IMR-90 (cell line): ENCODE data around the gene PDE8B. TPM values are rescaled to one million over a fixed set of nuclear protein-coding genes. Genes with fewer than 3 reads are reported as not detected.

Source experiments
- ATAC-seq: fragments of 200-7000 bp; cut with Tn5 transposase; 2 replicates; pipeline ENCODE4 v1.9.1; 2020; ENCODE audit warnings: low read depth, mild to moderate bottlenecking, moderate library complexity
- BruUV-seq: library from RNA; stranded (reverse); fragments of 400-500 nt; replicated peaks from 2 replicates; lab custom pipeline; 2021; lab: Mats Ljungman, UMichigan
- CTCF ChIA-PET: fragments of 300-600 bp; formaldehyde crosslinking; extraction: SDS; loops from one replicate; lab custom pipeline; 2021; ENCODE audit warnings: antibody characterized with exemption; lab: Yijun Ruan, JAX
- POLR2A ChIA-PET: fragments of 300-600 bp; sonication (Branson Sonifier 250); formaldehyde crosslinking; loops from one replicate; lab custom pipeline; 2022; ENCODE audit warnings: antibody characterized with exemption; ENCODE audit not compliant: unreplicated experiment; lab: Charles Lee
- DNase-seq: peaks from one replicate; pipeline ENCODE4 v3.0.0; 2013
- H2AFZ ChIP-seq: replicated peaks from 2 replicates; pipeline ENCODE3; 2013; ENCODE audit warnings: low read length, mild to moderate bottlenecking; ENCODE audit not compliant: poor library complexity
- H2AK5ac ChIP-seq: 2 replicates; pipeline ENCODE4 v1.6.1; 2013; ENCODE audit warnings: low read depth, low read length, inconsistent platforms
- H2AK9ac ChIP-seq: replicated peaks from 2 replicates; pipeline ENCODE3; 2013; ENCODE audit warnings: mild to moderate bottlenecking, low read depth, low read length, moderate library complexity; ENCODE audit not compliant: poor library complexity
- H2BK120ac ChIP-seq: 2 replicates; pipeline ENCODE4 v1.6.1; 2013; ENCODE audit warnings: low read depth, low read length, inconsistent platforms
- H2BK15ac ChIP-seq: 3 replicates; pipeline ENCODE4 v1.6.1; 2013; ENCODE audit warnings: low read depth, low read length, inconsistent platforms
- H2BK20ac ChIP-seq: 2 replicates; pipeline ENCODE4 v1.6.1; 2013; ENCODE audit warnings: low read depth, mild to moderate bottlenecking, inconsistent platforms, low read length, moderate library complexity
- H2BK5ac ChIP-seq: 2 replicates; pipeline ENCODE4 v1.6.1; 2013; ENCODE audit warnings: mild to moderate bottlenecking, low read depth, low read length, inconsistent platforms; ENCODE audit not compliant: poor library complexity, severe bottlenecking
- H3K14ac ChIP-seq: replicated peaks from 2 replicates; pipeline ENCODE4 v1.6.1; 2013; ENCODE audit warnings: low read depth, low read length, inconsistent platforms
- H3K18ac ChIP-seq: 2 replicates; pipeline ENCODE4 v1.6.1; 2013; ENCODE audit warnings: low read depth, low read length, control low read depth
- H3K23ac ChIP-seq: 2 replicates; pipeline ENCODE4 v1.6.1; 2013; ENCODE audit warnings: low read depth, low read length, inconsistent platforms
- H3K27ac ChIP-seq: 2 replicates; pipeline ENCODE4 v1.5.1; 2013; ENCODE audit warnings: mild to moderate bottlenecking, control low read depth, low read length; ENCODE audit not compliant: insufficient read depth
- H3K27me3 ChIP-seq: 2 replicates; pipeline ENCODE4 v1.6.1; 2013; ENCODE audit warnings: low read length; ENCODE audit not compliant: control insufficient read depth, insufficient read depth
- H3K36me3 ChIP-seq: 2 replicates; pipeline ENCODE4 v1.6.1; 2013; ENCODE audit warnings: low read length, mixed read lengths; ENCODE audit not compliant: control insufficient read depth, insufficient read depth
- H3K4ac ChIP-seq: 2 replicates; pipeline ENCODE4 v1.6.1; 2013; ENCODE audit warnings: low read depth, low read length, inconsistent platforms
- H3K4me1 ChIP-seq: 2 replicates; pipeline ENCODE4 v1.6.1; 2013; ENCODE audit warnings: low read length, mixed read lengths; ENCODE audit not compliant: control insufficient read depth, insufficient read depth
- H3K4me2 ChIP-seq: 2 replicates; pipeline ENCODE4 v1.6.1; 2013; ENCODE audit warnings: low read depth, mild to moderate bottlenecking, control low read depth, low read length, moderate library complexity
- H3K4me3 ChIP-seq: 2 replicates; pipeline ENCODE4 v1.5.1; 2013; ENCODE audit warnings: low read depth, mild to moderate bottlenecking, control low read depth, low read length, moderate library complexity; ENCODE audit not compliant: insufficient read depth
- H3K56ac ChIP-seq: 2 replicates; pipeline ENCODE4 v1.6.1; 2013; ENCODE audit warnings: low read length, inconsistent platforms; ENCODE audit not compliant: insufficient read depth; ENCODE audit errors: extremely low read depth
- H3K79me1 ChIP-seq, 2 experiments: 2 replicates each; pipeline ENCODE4 v1.6.1; 2013; ENCODE audit warnings: low read length in 2 of 2, inconsistent platforms in 1 of 2, low read depth in 1 of 2
- H3K9ac ChIP-seq: 2 replicates; pipeline ENCODE4 v1.6.1; 2013; ENCODE audit warnings: low read depth, low read length, control low read depth
- H3K9me1 ChIP-seq: 2 replicates; pipeline ENCODE4 v1.6.1; 2013; ENCODE audit warnings: low read length, inconsistent platforms; ENCODE audit not compliant: insufficient read depth
- H3K9me3 ChIP-seq: 2 replicates; pipeline ENCODE4 v1.6.1; 2013; ENCODE audit warnings: low read length; ENCODE audit not compliant: control insufficient read depth, insufficient read depth
- H4K20me1 ChIP-seq: 2 replicates; pipeline ENCODE4 v1.6.1; 2013; ENCODE audit warnings: low read length, inconsistent platforms; ENCODE audit not compliant: insufficient read depth
- H4K5ac ChIP-seq: 2 replicates; pipeline ENCODE4 v1.6.1; 2013; ENCODE audit warnings: mild to moderate bottlenecking, low read depth, low read length, control low read depth
- H4K8ac ChIP-seq, 2 experiments: 2 replicates each; pipeline ENCODE4 v1.6.1; 2013; ENCODE audit warnings: low read depth in 2 of 2, low read length in 2 of 2, control low read depth in 1 of 2, inconsistent platforms in 1 of 2
- H4K91ac ChIP-seq: 2 replicates; pipeline ENCODE4 v1.6.1; 2013; ENCODE audit warnings: low read depth, low read length, inconsistent platforms; ENCODE audit not compliant: insufficient read depth
- CEBPB ChIP-seq: IDR thresholded peaks from 2 replicates; pipeline ENCODE4 v1.6.1; 2012; ENCODE audit warnings: low read depth, low read length, improper control_type of control experiment
- ELK1 ChIP-seq: fragments of 150-350 bp; IDR thresholded peaks from 2 replicates; pipeline ENCODE4 v1.6.1; 2016; ENCODE audit warnings: low read depth, mild to moderate bottlenecking, low read length, moderate library complexity, borderline replicate concordance
- POLR2A ChIP-seq: IDR thresholded peaks from 2 replicates; pipeline ENCODE4 v1.6.1; 2012; ENCODE audit warnings: mild to moderate bottlenecking, low read depth, low read length
- RCOR1 ChIP-seq: IDR thresholded peaks from 2 replicates; pipeline ENCODE4 v1.6.1; 2012; ENCODE audit warnings: mild to moderate bottlenecking, low read length, improper control_type of control experiment; ENCODE audit not compliant: insufficient replicate concordance
- WGBS, 2 experiments: methylation state at CpG; one replicate each; pipeline versions ENCODE4 v1.1.5 to v1.1.7; 2013; ENCODE audit warnings: missing lambda C conversion rate in 2 of 2; ENCODE audit not compliant: insufficient read length in 1 of 2; ENCODE audit errors: extremely low coverage in 2 of 2; 5-methylcytosine and 5-hydroxymethylcytosine counted together
- dilution Hi-C: fragments of 300-500 bp; cut with HindIII; formaldehyde crosslinking; loops from one replicate; pipeline ENCODE4 v1.14.3; 2018; ENCODE audit warnings: low sequenced_read_pairs; ENCODE audit not compliant: unreplicated experiment
- in situ Hi-C: fragments of 300-500 bp; cut with MboI; formaldehyde crosslinking; loops from 3 replicates; pipeline ENCODE4 v1.14.3; 2019; ENCODE audit warnings: low sequenced_read_pairs, inconsistent platforms, mixed read lengths
- intact Hi-C: fragments of 100-400 bp; cut with micrococcal nuclease; formaldehyde crosslinking; loops from 2 replicates; pipeline ENCODE4 v1.10.0; 2022
- polyA plus RNA-seq, 3 experiments: library from polyadenylated mRNA; depleted of rRNA; stranded (reverse); fragments of >200 nt; gene quantifications; 2 replicates each; pipeline ENCODE4 v1.2.3, GENCODE V29; 2012; ENCODE audit warnings: low replicate concordance in 1 of 3
- total RNA-seq: library from RNA; depleted of rRNA; stranded (reverse); fragments of >200 nt; gene quantifications from 2 replicates; pipeline ENCODE4 v1.2.3, GENCODE V29; 2012

Gene PDE8B
- total and polyA plus RNA-seq, 2 of the 4 experiments (the other 2 are of a cell fraction): under 0.01 to 0.03 TPM

GRCh38 chr5:77192441-77193050, 17.9 kb upstream of the PDE8B start:
- H3K9me1 ChIP-seq: no peaks in the 10 kb centered on the region
- intact Hi-C loops: no loop called here
- DNase-seq: no peak
- ATAC-seq: no peak
- peaks cover 19% of the 10 kb centered on the region for H3K27me3 ChIP-seq
- H4K8ac ChIP-seq: no peak overlapping the region
- no peaks in the 10 kb centered on the region for H4K20me1 ChIP-seq
- no peak overlapping the region for H3K56ac ChIP-seq
- no peak overlapping the region for H2AK5ac ChIP-seq
- no peak overlapping the region for H3K4ac ChIP-seq
- no peak overlapping the region for H2BK5ac ChIP-seq
- dilution Hi-C loops: no loop called here
- H2BK20ac ChIP-seq: no peak overlapping the region
- no peak overlapping the region for H3K27ac ChIP-seq
- CTCF ChIA-PET: no interaction called here
- H3K9ac ChIP-seq: no peak overlapping the region
- TF ChIP-seq POLR2A: no peak
- TF ChIP-seq RCOR1: no peak
- no peak for TF ChIP-seq ELK1
- no peak for TF ChIP-seq CEBPB
- no peak overlapping the region for H3K4me2 ChIP-seq
- H4K91ac ChIP-seq: no peak overlapping the region
- H3K4me1 ChIP-seq: no peaks in the 10 kb centered on the region
- no peak overlapping the region for H3K4me3 ChIP-seq
- H2AFZ ChIP-seq: no peak overlapping the region
- no peaks in the 10 kb centered on the region for H3K36me3 ChIP-seq
- H3K9me3 ChIP-seq: no peaks in the 10 kb centered on the region
- H3K14ac ChIP-seq: no peak overlapping the region
- in situ Hi-C loops: no loop called here
- POLR2A ChIA-PET: no interaction called here
- no peak overlapping the region for H4K5ac ChIP-seq
- no peak overlapping the region for H3K18ac ChIP-seq
- H2BK15ac ChIP-seq: no peak overlapping the region
- no peak overlapping the region for H2BK120ac ChIP-seq
- no CpG with 5 or more reads among the region's 2 CpGs for WGBS, 2 experiments
- no TSS peak for BruUV-seq
- no peaks in the 10 kb centered on the region for H3K79me1 ChIP-seq
- no peak overlapping the region for H3K23ac ChIP-seq
- no peak overlapping the region for H2AK9ac ChIP-seq
